GM21717 (cell line): ENCODE results near the gene DHRS12.

ENCODE experiments used
- ATAC-seq: cut with Tn5 transposase; IDR thresholded peaks from one replicate; pipeline ENCODE4 v1.9.1; 2021; ENCODE audit warnings: mild to moderate bottlenecking, moderate library complexity; ENCODE audit not compliant: unreplicated experiment

DHRS12 gene

DNA sequence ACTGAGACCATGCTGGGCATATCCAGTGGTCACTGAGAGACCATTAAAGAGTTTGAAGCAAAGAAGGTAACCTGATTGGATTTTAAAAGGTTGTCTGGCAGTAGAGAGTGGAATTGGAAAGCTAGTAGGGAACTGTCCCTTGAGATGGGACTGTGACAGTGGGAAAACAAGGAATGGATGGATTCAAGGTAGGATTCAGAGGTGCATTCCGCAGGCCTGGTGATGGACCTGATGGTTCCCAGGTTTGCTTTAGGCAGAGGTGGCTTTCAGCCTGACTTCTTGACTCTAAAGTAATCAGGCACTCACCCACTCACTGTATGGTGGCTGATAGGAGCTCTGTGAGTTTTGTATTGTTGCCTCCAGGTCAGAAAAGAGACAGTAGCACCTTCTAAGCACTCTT is 73.0 kb downstream of the DHRS12 start:
- no peak for ATAC-seq

DNA sequence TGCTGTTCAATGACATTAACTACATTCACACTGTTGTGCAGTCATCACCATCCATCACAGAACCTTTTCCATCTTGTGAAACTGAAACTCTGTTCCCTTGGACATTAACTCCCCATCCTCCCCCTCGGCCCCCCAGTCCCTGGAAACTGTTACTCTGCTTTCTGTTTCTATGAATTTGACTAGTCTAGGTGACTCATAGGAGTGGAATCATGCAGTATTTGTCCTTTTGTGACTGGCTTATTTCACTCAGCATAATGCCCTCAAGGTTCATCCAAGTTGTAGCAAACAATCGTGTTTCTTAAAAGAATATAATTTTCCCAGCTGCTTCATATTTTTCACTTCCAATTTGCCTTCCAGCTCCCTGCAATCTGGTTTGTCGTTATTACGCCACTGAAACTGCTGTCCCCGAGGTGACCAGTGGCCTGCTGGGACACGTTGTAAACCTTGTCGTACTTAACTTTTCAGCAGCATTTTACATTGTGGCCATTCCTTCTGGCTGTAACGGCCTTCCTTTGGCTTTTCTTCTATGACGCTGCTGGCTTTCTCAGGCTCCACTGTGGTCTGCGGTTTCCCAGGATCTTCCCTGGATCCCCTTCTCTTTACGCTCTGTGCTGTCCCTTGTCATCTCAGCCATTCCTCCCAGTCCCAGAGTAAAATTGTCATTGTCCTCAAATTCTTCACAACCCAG is 74.0 kb downstream of the DHRS12 start:
- no peak for ATAC-seq

DNA sequence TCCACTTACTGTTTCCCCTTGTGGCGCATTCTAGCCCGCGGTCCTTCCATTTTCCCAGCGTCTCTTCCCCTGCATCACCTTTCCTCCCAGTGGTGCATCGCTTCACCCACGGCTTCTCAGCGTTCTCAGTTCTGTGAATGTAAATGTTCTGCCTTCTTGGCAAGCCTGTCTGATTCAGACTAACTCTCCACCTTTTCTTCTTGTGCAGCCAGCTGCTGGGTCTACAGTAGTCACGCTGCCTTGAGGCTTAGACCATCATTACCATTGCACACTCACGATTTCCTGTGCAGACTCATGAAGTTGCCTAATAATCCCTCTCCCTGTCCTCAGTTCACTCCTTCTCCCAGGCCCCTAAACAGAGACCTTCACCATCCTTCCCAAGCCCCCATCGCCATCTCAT is 75.0 kb downstream of the DHRS12 start:
- ATAC-seq = no peak

DNA sequence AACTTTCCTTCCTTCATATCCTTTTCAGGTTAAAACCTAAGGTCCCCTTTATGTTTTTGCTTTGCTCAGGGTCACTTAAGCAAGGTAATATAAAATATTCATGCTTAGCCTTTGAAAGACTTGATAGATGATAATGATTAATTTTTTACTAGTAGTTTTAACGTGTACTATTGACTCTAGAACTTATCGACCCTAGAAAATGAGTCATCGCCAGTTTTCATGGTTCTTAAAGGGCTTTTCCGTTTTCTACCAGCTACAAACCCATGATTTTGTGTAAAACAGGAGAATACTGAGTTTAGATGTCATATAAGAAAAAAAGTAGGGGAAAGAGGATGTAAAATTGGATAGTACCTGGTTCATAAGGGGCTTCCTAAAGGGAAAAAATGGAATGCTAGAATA is 75.7 kb downstream of the DHRS12 start:
- no peak for ATAC-seq

DNA sequence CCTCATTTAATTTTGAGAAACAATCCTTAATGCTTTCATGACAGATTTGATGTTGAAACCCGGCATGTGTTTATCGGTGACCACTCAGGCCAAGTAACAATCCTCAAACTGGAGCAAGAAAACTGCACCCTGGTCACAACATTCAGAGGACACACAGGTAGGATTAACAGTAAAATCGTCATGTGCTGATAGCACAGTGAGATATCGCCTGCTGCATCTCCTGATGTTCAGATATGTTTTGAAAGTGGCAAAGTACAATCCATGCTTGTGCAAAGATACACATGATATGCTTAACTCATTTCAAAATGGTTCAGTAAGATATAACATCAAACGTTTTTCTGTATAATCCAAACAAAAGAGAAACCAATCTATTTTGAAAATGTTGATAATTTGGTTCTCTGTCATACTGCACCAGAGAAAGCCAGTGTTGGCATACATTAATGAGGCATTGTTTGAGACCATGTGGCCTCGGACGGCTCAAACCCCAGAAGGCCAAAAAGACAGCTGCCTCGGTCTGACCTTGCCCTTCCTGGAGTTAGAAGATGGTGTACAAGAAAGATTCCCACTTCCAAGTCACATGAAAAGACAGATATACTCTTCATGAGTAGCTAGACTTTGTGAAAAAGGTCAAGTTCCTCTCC is 76.2 kb downstream of the DHRS12 start:
- no peak for ATAC-seq

DNA sequence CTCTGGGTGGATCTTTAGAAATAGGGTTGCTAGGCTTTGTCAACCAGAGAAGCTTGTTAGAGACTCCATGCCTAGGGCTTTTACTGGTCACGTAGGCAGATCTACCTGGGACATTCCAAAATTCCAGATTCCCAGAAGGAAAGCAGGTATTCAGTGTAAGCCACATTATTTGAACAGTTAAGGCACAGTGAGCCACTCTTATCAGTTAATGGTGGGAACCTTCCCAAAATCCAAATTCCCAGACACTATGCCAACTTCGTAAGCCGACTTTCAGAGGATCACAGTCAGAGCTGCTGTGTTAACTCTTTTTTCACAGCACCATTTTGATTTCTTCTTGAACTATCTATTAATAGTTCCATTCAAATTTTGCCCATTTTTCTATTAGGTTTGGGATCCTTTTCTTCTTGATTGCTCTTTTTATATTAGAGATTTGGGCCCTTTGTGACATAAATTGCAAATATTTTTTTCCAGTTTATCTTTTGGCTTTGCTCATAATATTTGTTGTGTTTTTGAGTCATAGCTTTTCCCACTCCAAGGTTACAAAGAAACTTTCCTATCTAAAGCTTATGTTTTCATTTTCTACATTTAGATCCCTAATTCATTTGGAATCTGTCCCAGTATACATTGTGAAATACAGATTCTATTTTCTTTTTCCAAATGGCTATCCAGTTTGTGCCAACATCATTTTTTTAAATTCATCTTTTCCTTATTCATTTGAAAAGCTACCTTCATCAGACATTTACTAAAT is 77.3 kb downstream of the DHRS12 start:
- ATAC-seq = no peak

DNA sequence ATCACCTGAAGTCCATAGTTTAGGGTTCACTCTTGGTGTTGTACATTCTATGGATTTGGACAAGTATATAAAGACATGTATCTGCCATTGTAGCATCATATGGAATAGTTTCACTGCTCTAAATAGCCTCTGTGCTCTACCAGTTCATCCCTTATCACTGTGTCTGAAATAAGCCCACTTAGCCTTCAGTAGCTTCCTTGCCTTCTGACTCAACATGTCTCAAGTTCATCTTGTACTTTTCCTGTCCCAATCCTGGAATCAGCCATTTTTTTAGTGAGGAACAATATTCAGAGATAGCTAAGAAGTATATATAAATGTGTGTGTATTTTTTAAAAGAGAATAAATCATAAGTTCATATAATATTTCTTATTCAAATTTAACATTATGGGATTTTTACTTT is 79.2 kb downstream of the DHRS12 start:
- no peak for ATAC-seq

DNA sequence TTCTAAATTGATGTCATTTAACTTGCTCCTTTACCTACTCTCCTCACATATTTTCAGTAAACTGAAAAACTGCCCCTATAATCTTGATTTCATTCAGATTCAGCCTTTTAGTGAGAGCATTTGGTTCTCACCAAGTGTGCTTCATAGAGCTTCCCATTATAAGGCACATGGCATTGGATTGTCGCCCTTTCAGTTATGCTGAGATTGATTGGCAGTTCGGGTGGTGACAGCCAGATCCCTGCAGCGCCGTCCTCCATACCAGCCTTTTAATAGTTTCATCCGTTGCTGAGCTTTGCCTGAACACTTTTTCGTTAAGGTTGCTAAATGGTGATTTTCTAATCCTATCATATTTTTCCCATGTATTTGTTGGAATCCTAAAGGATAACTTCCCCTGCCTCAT is 80.4 kb downstream of the DHRS12 start:
- ATAC-seq = no peak

DNA sequence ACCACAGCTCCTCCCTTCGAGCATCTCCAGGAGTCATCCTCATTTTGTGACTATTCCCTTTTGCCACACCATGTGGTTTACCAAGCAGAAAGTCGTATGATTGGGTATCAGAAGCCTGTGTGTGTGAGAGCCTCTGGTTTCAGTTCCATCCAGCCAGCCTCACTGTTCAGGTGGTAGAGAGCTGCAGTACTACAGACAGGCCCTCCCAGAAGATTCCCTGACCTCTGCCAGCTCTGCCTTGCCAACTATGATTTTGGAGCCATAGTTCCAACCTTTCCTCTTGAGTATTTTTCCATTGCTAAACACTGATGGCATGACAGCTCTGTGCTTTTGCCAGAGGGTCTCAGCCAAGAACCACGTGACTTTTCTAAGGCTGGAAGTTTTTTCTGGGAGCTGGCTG is 82.5 kb downstream of the DHRS12 start:
- peak; percentile 96 for ATAC-seq

DNA sequence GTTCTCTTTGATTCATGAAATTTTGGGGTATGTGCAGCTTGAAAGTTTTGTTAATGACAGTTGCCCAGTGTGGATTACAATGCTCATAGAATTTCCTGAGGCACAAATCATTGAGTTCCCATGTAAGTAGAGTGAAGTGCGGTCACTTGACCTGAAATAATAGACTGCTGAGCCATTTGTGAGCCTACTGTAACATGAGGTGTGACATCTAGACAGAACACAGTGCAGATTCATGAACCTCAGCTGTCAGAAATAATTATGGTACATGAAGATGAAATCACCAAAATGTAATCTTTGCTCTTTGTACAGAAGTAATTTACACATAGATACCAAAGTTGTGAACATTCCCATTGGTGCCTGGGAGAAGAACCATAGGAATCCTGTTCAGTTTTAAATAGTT is 84.6 kb downstream of the DHRS12 start:
- no peak for ATAC-seq
